Hepatocyte (in vitro differentiated cells): Measurements from ENCODE around the gene LSAMP.

ENCODE experiments used
- EZH2 ChIP-seq: fragments of 200-600 bp; sonication (generic); IDR thresholded peaks from 2 replicates; pipeline ENCODE4 v1.6.1; 2016; ENCODE audit warnings: antibody characterized with exemption, mild to moderate bottlenecking, borderline replicate concordance
- EZH2phosphoT487 ChIP-seq: fragments of 200-600 bp; sonication (generic); IDR thresholded peaks from one replicate; pipeline ENCODE4 v1.6.1; 2018; ENCODE audit warnings: antibody characterized with exemption, mild to moderate bottlenecking, low read depth, moderate library complexity; ENCODE audit not compliant: unreplicated experiment, severe bottlenecking
- TF ChIP-seq, protein P1 (sequence below): fragments of 200-600 bp; sonication (generic); IDR thresholded peaks from 2 replicates; pipeline ENCODE4 v1.5.1; 2016; ENCODE audit warnings: antibody characterized with exemption, mild to moderate bottlenecking; ENCODE audit not compliant: poor library complexity

DNA sequence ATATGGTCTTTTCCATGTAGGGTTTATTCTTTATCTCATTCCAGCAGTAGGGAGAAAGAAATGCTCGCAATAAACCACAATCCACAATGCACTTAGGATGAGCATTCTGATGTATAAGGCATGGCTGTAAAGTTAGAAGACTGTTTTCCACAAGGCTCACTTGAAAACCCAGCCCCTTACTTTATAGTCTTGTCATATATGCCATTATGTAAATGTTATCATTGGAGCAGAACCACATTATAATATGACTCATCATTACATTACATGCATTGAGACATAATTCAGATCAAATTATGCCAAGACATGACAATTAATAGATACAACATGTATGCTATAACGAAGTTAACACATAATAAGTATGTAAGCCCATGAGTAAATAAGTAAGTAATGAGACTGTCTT is 348.1 kb downstream of the LSAMP start:
- TF ChIP-seq, protein P1, sequence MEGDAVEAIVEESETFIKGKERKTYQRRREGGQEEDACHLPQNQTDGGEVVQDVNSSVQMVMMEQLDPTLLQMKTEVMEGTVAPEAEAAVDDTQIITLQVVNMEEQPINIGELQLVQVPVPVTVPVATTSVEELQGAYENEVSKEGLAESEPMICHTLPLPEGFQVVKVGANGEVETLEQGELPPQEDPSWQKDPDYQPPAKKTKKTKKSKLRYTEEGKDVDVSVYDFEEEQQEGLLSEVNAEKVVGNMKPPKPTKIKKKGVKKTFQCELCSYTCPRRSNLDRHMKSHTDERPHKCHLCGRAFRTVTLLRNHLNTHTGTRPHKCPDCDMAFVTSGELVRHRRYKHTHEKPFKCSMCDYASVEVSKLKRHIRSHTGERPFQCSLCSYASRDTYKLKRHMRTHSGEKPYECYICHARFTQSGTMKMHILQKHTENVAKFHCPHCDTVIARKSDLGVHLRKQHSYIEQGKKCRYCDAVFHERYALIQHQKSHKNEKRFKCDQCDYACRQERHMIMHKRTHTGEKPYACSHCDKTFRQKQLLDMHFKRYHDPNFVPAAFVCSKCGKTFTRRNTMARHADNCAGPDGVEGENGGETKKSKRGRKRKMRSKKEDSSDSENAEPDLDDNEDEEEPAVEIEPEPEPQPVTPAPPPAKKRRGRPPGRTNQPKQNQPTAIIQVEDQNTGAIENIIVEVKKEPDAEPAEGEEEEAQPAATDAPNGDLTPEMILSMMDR = no peak
- TF ChIP-seq EZH2phosphoT487 (no peak), EZH2 (no peak)
